Right atrium auricular region (tissue), 2 donors: ENCODE results near the gene IBA57. TPM values are rescaled to one million over a fixed set of nuclear protein-coding genes. Genes with fewer than 3 reads are reported as not detected.

ENCODE experiments used
- DNase-seq: peaks from one replicate; pipeline ENCODE4 v3.0.0-alpha.2; 2019; ENCODE audit warnings: low spot score
- H3K27ac ChIP-seq, 2 donors: fragments of 200-600 bp; sonication (generic); 1 replicate in 1 of 2; 2 replicates in 1 of 2; pipeline ENCODE4 v1.5.1; 2016 to 2019
- H3K27me3 ChIP-seq, 2 donors: fragments of 200-600 bp; sonication (generic); one replicate each; pipeline versions ENCODE4 v1.5.1 to v1.6.0; 2017 to 2019
- H3K36me3 ChIP-seq: fragments of 200-600 bp; sonication (generic); one replicate; pipeline ENCODE4 v1.5.1; 2016
- H3K4me1 ChIP-seq, 2 donors: fragments of 200-600 bp; sonication (generic); one replicate each; pipeline versions ENCODE4 v1.5.1 to v1.6.0; 2017 to 2019
- H3K4me3 ChIP-seq, 2 donors: fragments of 200-600 bp; sonication (generic); 1 replicate in 1 of 2; 2 replicates in 1 of 2; pipeline ENCODE4 v1.5.1; 2017 to 2019; ENCODE audit warnings: mild to moderate bottlenecking in 1 of 2, moderate library complexity in 1 of 2
- H3K9me3 ChIP-seq, 2 donors: fragments of 200-600 bp; sonication (generic); one replicate each; pipeline ENCODE4 v1.5.1; 2019
- total RNA-seq, 2 donors: library from RNA; depleted of rRNA; stranded (reverse); fragments of >200 nt; gene quantifications; one replicate each; pipeline ENCODE4 v1.1.0, GENCODE V29; 2016
- TF ChIP-seq, protein P1 (sequence below), 2 donors: fragments of 200-600 bp; sonication (generic); IDR thresholded peaks; one replicate each; pipeline ENCODE4 v1.5.1; 2019; ENCODE audit warnings: antibody characterized with exemption in 2 of 2

The IBA57 gene
- total RNA-seq, 2 donors from 2014 or later, result 6.7 to 7.1 TPM

DNA sequence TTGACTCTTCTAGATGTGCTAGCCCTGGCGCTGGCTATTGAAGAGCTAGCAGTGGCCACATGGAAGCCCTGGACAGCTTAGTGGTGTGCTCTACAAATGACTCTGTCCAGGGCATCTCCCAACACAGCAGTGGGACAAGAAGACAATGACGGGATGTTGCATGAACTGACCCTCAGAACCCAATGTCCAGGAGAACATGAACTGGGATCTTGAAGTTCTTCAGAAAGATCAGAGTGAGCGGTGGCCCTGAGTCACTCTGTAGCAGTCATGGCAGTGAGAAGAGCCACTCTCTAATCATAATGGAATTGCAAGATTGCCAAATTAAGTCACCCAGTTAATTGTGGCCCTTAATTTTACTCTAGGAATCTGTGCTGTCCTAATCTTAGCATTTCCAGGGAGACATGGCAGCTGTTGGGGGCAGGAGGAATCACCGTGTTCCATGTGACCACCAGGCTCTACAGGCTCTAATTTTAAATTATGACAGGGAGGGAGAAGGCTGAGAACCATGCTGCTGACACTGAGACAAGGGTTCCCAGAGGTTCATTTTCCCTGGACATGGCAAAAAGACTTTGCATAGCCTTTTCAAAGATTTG lies 32.0 kb downstream of the IBA57 start:
- H3K27ac ChIP-seq, result peak overlapping the region; percentile 48 to 60
- no peak for DNase-seq

GRCh38 chr1:228198977-228199590 lies 33.5 kb downstream of the IBA57 start:
- Histone ChIP-seq H3K9me3 (peaks cover 0 to 14% of the 10 kb centered on the region in 2 donors), H3K4me3 (no peak overlapping the region), H3K4me1 (no peaks in the 10 kb centered on the region), H3K27ac (peak overlapping the region in 1 of 2 donors; percentile 60), H3K36me3 (no peaks in the 10 kb centered on the region), H3K27me3 (no peaks in the 10 kb centered on the region)
- no peak for DNase-seq
- TF ChIP-seq, protein P1, sequence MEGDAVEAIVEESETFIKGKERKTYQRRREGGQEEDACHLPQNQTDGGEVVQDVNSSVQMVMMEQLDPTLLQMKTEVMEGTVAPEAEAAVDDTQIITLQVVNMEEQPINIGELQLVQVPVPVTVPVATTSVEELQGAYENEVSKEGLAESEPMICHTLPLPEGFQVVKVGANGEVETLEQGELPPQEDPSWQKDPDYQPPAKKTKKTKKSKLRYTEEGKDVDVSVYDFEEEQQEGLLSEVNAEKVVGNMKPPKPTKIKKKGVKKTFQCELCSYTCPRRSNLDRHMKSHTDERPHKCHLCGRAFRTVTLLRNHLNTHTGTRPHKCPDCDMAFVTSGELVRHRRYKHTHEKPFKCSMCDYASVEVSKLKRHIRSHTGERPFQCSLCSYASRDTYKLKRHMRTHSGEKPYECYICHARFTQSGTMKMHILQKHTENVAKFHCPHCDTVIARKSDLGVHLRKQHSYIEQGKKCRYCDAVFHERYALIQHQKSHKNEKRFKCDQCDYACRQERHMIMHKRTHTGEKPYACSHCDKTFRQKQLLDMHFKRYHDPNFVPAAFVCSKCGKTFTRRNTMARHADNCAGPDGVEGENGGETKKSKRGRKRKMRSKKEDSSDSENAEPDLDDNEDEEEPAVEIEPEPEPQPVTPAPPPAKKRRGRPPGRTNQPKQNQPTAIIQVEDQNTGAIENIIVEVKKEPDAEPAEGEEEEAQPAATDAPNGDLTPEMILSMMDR (IDR thresholded peaks at IDR 0.05), result no peak

More for the DNA sequence above, 32.0 kb downstream of the IBA57 start:
- Histone ChIP-seq H3K27me3 (no peaks in the 10 kb centered on the region), H3K36me3 (no peaks in the 10 kb centered on the region), H3K9me3 (peaks cover 0 to 14% of the 10 kb centered on the region in 2 donors), H3K4me3 (no peak overlapping the region), H3K4me1 (no peaks in the 10 kb centered on the region)
- TF ChIP-seq, protein P1 (IDR thresholded peaks at IDR 0.05), result no peak

GRCh38 chr1:228204958-228205357 lies 39.4 kb downstream of the IBA57 start:
- DNase-seq, result no peak

GRCh38 chr1:228205526-228206436 lies 40.2 kb downstream of the IBA57 start:
- Histone ChIP-seq H3K27me3 (no peaks in the 10 kb centered on the region), H3K27ac (peak overlapping the region; percentile 95 to 97), H3K4me1 (peaks cover 0 to 29% of the 10 kb centered on the region in 2 donors), H3K36me3 (no peaks in the 10 kb centered on the region), H3K9me3 (no peaks in the 10 kb centered on the region), H3K4me3 (no peak overlapping the region)
- no peak for DNase-seq
- TF ChIP-seq, protein P1 (IDR thresholded peaks at IDR 0.05), result no peak

More at GRCh38 chr1:228204958-228205357, 39.4 kb downstream of the IBA57 start:
- Histone ChIP-seq H3K4me1 (peaks cover 0 to 24% of the 10 kb centered on the region in 2 donors), H3K27me3 (no peaks in the 10 kb centered on the region), H3K9me3 (no peaks in the 10 kb centered on the region), H3K36me3 (no peaks in the 10 kb centered on the region), H3K4me3 (no peak overlapping the region), H3K27ac (peak overlapping the region; percentile 95 to 97)
- TF ChIP-seq, protein P1 (IDR thresholded peaks at IDR 0.05), result no peak

DNA sequence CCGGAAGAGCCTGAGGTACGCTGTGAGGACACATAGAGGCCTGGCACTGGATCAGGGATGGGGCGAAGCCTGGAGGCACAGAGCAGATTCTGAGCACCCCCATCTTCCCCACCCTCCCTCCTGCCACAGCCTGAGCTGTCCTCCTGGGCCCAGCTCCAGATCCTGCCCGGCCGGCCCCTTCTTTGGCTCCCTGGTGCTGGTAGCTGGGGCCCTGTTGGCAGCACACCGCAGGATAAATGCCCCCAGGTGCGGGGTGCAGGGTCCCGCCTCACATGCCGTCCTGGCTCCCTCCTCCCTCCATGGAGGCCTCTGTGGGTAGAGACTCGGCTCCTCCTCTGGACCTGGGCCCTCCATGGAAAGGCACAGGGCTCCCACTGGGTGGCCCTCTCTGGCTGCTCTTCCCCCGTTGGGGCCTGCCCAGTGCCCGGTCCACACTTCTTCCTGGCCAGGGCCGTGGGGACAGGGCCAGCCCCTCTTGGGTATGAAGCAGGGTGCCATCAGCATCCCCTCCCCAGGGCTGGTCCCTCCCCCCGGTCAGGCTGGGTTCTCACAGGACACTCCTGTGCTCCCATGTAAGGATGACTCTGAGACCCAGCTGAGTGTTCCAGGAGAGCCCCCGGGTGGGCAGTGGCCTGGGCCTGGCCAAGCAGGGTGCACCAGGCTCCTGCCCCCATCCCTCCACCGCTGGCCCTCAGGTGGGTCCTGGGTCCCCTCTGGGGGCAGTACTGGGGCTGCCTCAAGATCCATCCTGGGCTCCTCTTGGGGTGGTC lies 41.2 kb downstream of the IBA57 start:
- Histone ChIP-seq H3K9me3 (no peaks in the 10 kb centered on the region), H3K27me3 (no peaks in the 10 kb centered on the region), H3K4me3 (no peak overlapping the region), H3K27ac (peak overlapping the region; percentile 95 to 97), H3K4me1 (peaks cover 0 to 39% of the 10 kb centered on the region in 2 donors), H3K36me3 (no peaks in the 10 kb centered on the region)
- peak; percentile 44 for DNase-seq
- TF ChIP-seq, protein P1 (IDR thresholded peaks at IDR 0.05), result no peak
